ENCODE results near the gene CFAP52. TPM values are rescaled to one million over a fixed set of nuclear protein-coding genes. Genes with fewer than 3 reads are reported as not detected.
A peak's percentile ranks its signal among the peaks of the same experiment; 100 is the strongest.
"Not testable (repeated sequence)": the region's sequence is repeated elsewhere in the genome, so short reads cannot be mapped to it uniquely, and the experiment has no call there.

Gene CFAP52
- total RNA-seq, 1 donor, result not detected

DNA sequence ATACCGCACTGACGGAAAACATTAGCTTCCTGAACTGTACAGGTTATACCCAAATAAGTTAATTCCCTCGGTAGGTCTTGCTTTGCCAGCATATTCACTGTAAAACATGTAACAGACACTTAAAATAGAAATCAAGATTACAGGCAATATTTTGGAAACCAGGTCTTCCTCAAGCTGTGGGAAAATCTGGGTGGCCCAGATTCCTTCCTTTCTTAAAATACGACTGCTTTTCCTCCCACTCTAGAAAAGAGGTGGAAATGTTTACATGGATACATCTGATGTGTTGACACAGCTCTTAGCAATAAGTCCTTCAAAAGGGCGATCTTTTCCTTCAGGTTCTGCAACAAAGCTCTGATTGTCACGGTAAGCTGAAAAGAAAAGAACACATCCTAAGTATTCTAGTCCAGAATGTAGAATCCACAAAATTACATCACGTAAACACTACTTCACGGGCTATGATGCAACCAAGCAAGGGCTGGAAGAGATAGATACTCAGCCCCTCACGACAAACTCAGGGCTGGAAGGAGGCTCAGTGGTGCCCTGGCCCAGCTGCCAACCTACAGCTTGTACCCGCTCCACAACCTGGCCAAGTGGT lies 19.2 kb upstream of the CFAP52 start:
- no peaks in the 10 kb centered on the region for H3K4me1 ChIP-seq (ENCODE audit: insufficient read depth, low read length)
- H3K4me3 ChIP-seq (ENCODE audit: low read length), result no peak overlapping the region
- no peaks in the 10 kb centered on the region for H3K27me3 ChIP-seq (ENCODE audit: insufficient read depth, low read length)
- no peaks in the 10 kb centered on the region for H3K9me3 ChIP-seq (ENCODE audit: low read depth, low read length)

DNA sequence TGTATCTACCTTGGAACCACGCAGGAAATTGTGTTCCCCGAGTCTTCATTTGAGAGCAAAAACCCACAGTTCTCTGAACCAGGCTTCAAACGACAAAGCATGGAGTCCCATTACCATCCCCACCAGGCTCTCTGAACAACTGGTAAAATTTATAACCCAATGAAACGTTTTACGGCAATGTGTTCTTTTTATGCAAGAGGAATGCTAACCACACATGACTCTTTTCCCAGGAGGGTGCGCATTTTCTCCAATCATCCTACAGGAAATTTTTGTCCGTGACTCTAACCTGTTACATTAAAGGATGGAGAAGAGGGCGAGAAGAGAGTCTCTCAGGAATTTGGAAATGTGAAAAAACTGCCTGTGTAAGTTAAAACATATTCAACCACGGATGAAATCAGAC lies 18.6 kb upstream of the CFAP52 start:
- Histone ChIP-seq H3K4me1 (ENCODE audit: insufficient read depth, low read length) (no peaks in the 10 kb centered on the region), H3K4me3 (ENCODE audit: low read length) (no peak overlapping the region), H3K27me3 (ENCODE audit: insufficient read depth, low read length) (no peaks in the 10 kb centered on the region), H3K9me3 (ENCODE audit: low read depth, low read length) (no peaks in the 10 kb centered on the region)

DNA sequence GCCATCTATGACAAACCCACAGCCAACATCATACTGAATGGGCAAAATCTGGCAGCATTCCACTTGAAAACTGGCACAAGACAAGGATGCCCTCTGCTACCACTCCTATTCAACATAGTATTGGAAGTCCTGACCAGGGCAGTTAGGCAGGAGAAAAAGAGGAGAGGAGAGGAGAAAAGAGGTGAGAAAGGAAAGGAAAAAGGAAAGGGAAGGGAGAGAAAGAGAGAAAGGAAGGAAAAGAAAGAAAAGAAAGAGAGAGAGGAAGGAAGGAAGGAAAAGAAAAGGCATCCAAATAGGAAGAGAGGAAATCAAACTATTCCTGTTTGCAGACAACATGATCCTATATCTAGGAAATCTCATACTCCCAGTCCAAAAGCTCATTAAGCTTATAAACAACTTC lies 12.3 kb upstream of the CFAP52 start:
- Histone ChIP-seq H3K27me3 (ENCODE audit: insufficient read depth, low read length) (no peaks in the 10 kb centered on the region), H3K4me3 (ENCODE audit: low read length) (no peak overlapping the region), H3K4me1 (ENCODE audit: insufficient read depth, low read length) (no peaks in the 10 kb centered on the region), H3K9me3 (ENCODE audit: low read depth, low read length) (no peaks in the 10 kb centered on the region)

DNA sequence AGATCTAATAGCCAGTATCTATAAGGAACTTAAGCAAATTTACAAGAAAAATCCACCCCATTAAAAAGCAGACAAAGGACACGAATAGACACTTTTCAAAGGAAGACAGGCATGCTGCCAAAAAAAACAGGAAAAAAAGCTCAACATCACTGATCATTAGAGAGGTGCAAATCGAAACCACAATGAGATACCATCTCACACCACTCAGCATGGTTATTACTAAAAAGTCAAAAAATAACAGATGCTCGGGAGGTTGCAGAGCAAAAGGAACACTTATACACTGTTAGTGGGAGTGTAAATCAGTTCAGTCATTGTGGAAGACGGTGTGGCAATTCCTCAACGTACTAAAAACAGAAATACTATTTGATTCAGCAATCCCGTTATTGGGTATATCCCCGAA lies 10.4 kb upstream of the CFAP52 start:
- Histone ChIP-seq H3K4me1 (ENCODE audit: insufficient read depth, low read length) (no peaks in the 10 kb centered on the region), H3K9me3 (ENCODE audit: low read depth, low read length) (no peaks in the 10 kb centered on the region), H3K27me3 (ENCODE audit: insufficient read depth, low read length) (no peaks in the 10 kb centered on the region), H3K4me3 (ENCODE audit: low read length) (no peak overlapping the region)

DNA sequence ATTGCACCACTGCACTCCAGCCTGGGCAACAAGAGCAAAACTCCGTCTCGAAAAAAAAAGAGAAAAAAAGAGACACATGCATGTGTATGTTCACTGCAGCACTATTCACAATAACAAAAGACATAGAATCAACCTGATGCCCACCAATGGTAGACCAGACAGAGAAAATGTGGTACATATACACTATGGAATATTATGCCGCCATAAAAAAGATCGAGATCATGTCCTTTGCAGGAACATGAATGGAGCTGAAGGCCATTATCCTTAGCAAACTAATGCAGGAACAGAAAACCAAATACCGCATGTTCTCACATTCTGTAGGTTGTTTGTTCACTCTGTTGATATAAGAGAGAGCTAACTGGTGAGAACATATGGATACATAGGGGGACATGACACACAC lies 9.7 kb upstream of the CFAP52 start:
- H3K4me1 ChIP-seq (ENCODE audit: insufficient read depth, low read length); H3K27me3 ChIP-seq (ENCODE audit: insufficient read depth, low read length); H3K4me3 ChIP-seq (ENCODE audit: low read length); H3K9me3 ChIP-seq (ENCODE audit: low read depth, low read length): not testable (repeated sequence)

DNA sequence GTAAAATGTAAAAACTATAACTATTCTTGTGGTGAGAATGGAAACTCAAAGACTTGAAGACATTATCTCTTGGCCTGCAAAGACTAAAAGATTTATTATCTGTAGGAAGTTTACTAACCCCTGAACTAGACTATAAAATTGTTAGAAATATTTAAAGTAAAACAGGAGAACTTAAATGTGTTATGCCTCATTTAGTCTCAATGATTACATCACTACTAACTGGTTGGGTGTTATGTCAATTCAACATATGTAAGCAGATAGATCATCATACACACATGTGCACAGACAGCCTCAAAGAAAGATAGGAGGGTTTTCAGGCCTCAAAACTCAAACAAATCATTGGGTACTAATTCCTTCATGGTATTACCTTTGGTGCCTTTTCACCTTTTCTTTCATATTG lies 8.4 kb upstream of the CFAP52 start:
- no peaks in the 10 kb centered on the region for H3K4me1 ChIP-seq (ENCODE audit: insufficient read depth, low read length)
- no peak overlapping the region for H3K4me3 ChIP-seq (ENCODE audit: low read length)
- H3K9me3 ChIP-seq (ENCODE audit: low read depth, low read length), result no peaks in the 10 kb centered on the region

DNA sequence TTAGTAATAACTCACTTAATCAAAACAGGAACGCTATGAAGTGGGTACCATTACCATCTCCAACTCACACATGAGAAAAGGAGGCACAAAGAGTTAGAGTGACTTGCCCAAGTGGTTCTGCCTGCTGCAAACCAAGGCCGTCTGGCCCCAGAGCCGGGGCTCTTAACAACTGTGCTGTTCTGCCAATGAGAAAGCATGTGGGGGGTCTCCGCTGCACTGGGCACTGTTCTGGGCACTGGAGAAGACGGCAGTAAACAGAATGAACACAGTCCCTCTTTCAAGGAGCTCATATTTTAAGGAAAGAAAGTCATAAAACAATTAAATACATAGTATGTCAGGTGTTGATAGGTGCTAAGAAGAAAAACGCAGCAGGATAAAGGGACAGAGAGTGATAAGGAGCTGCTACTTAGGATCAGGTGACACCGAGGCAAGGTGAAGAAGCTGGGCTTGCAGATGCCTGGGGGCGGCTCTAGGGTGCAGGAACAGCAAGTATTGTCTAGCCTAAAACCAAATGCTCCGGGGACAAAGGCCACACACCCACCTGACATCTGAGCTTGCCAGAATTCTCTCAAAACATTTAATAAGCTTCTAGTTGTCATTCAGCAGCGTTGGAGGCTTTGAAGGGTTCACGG lies 7.4 kb upstream of the CFAP52 start:
- Histone ChIP-seq H3K4me1 (ENCODE audit: insufficient read depth, low read length) (no peaks in the 10 kb centered on the region), H3K4me3 (ENCODE audit: low read length) (no peak overlapping the region), H3K9me3 (ENCODE audit: low read depth, low read length) (no peaks in the 10 kb centered on the region), H3K27me3 (ENCODE audit: insufficient read depth, low read length) (no peaks in the 10 kb centered on the region)

More for the DNA sequence above, 8.4 kb upstream of the CFAP52 start:
- no peaks in the 10 kb centered on the region for H3K27me3 ChIP-seq (ENCODE audit: insufficient read depth, low read length)

DNA sequence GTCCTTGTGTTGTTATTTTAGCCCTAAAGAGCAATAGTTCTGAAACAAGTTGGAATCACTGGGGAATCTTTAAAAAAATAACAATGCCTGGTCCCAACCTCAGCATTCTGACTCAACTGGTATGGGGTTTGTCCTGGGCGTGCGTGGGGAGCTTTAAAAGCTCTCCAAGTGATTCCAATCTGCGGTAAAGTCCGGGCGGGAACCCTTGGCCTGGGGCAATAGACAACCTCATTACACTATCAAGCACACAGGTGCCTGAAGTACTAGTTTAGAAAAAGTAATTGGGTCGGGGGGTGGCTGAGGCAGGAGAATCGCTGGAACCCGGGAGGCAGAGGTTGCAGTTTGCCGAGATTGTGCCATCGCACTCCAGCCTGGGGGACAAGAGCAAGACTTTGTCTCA lies 5.2 kb upstream of the CFAP52 start:
- Histone ChIP-seq H3K9me3 (ENCODE audit: low read depth, low read length) (no peaks in the 10 kb centered on the region), H3K4me1 (ENCODE audit: insufficient read depth, low read length) (peaks cover 15% of the 10 kb centered on the region), H3K4me3 (ENCODE audit: low read length) (no peak overlapping the region), H3K27me3 (ENCODE audit: insufficient read depth, low read length) (no peaks in the 10 kb centered on the region)

DNA sequence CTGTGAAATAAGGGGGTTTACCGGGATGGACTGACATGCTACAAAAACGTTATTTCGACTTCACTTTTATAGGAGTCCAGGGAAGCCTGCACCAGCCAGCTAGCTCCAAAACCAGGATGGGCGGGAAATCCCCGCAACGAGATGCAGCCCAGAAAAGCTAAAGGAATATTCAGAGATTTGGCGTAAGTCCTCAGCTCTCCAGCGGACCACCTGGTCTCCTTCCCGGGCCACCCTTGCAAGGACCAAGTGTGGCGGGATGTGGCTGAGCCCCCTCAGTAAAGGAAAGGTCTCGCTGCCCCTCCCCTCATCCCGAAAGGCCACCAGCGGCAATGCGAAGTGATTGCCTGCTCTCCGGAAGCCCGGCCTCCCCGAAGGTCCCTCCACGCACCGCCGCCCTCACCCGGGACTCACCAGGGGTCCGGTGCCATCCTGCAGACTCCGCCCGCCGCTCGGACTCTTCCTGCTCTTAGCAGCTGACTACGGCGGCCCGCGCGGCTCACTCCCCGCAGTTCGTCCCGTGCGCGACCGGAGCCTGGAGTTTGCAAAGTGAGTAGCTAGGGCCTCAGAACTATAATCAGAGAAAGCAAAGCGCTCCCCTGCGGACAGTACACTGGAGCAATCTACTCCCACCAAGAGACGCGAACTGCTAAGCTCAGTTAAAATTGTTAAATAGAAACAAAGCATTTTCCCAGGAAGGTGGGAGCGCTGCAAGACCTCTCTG lies 901 bp upstream of the CFAP52 start, which contains the start of gene STX8:
TSS of gene STX8 (minus strand) at position 440 of the 721 bp plus-strand sequence. CDS start at position 428, 12 bp downstream.
- Histone ChIP-seq H3K4me1 (ENCODE audit: insufficient read depth, low read length) (peaks cover 26% of the 10 kb centered on the region), H3K4me3 (ENCODE audit: low read length) (peak within 1 kb of the TSS; percentile 65), H3K27me3 (ENCODE audit: insufficient read depth, low read length) (no peaks in the 10 kb centered on the region), H3K9me3 (ENCODE audit: low read depth, low read length) (no peaks in the 10 kb centered on the region)

DNA sequence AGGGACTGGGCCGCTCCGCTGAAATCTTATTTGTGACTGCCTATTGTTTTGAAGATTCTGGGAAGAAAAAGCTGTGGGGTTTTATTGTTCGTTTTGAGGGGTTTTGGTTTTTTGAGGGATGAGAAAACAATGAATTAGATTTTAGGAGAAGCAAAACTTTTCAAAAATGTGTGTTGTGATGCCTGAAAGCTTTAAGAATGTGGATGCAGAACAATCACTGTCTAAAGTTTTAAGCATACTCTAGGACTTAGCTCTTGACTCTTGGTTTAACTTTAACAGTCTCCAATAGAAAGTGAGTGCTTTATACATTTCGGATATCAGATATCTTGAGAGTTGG lies 899 bp downstream of the CFAP52 start:
- H3K4me3 ChIP-seq (ENCODE audit: low read length), result no peak overlapping the region
- no peaks in the 10 kb centered on the region for H3K27me3 ChIP-seq (ENCODE audit: insufficient read depth, low read length)
- no peaks in the 10 kb centered on the region for H3K9me3 ChIP-seq (ENCODE audit: low read depth, low read length)
- peaks cover 26% of the 10 kb centered on the region for H3K4me1 ChIP-seq (ENCODE audit: insufficient read depth, low read length)

DNA sequence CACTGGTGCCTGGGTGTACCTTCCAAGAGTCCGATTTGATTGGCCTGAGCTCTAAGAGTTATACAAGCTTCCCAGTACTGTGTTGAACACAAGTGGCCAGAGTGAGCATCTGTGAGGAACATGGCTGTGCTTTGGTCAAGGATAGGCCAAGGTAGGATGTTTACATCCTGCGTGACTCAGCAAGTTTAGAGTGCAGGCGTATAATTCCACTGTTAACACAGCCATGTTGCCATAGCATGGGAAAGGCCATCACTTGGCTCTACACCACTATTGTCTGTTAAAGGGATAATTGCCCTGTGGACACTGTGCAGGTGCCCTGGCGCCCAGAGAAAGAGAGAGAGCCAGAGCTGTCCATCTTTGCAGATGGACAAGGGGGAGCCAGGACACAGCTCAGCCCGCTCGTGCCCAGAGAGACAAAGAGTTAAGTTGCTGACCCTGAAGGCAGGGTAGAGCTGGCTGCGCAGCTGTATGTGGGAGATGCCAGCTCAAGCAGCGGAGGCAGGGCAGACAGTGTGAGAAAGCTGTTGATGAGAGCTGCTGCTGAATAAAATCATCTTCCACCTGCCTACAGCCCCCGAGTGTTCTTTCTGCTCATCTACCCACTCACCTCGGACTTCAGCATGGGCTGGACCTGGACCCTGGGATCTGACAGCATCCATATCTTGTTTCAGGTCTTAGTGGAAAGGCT lies 11.7 kb downstream of the CFAP52 start:
- Histone ChIP-seq H3K4me1 (ENCODE audit: insufficient read depth, low read length) (no peaks in the 10 kb centered on the region), H3K27me3 (ENCODE audit: insufficient read depth, low read length) (no peaks in the 10 kb centered on the region), H3K9me3 (ENCODE audit: low read depth, low read length) (no peaks in the 10 kb centered on the region), H3K4me3 (ENCODE audit: low read length) (no peak overlapping the region)

DNA sequence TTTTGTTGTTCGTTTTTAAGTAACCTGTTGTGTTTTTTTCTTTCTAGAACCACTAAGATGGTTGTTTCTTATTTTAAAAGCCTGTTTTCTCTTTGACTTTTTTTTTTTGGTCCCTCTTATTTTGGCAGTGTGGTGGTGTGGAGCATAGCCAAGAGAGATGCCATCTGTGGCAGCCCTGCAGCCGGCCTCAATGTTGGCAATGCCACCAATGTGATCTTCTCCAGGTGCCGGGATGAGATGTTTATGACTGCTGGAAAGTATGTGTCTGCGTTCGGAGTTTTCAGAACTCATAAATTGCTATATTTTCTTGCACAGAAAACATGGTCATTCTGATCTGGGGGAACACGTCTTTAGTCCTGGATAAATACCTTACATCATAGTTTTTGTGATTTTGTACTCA lies 17.6 kb downstream of the CFAP52 start:
- H3K4me3 ChIP-seq (ENCODE audit: low read length), result no peak overlapping the region
- no peaks in the 10 kb centered on the region for H3K27me3 ChIP-seq (ENCODE audit: insufficient read depth, low read length)
- no peaks in the 10 kb centered on the region for H3K4me1 ChIP-seq (ENCODE audit: insufficient read depth, low read length)
- H3K9me3 ChIP-seq (ENCODE audit: low read depth, low read length), result no peaks in the 10 kb centered on the region

DNA sequence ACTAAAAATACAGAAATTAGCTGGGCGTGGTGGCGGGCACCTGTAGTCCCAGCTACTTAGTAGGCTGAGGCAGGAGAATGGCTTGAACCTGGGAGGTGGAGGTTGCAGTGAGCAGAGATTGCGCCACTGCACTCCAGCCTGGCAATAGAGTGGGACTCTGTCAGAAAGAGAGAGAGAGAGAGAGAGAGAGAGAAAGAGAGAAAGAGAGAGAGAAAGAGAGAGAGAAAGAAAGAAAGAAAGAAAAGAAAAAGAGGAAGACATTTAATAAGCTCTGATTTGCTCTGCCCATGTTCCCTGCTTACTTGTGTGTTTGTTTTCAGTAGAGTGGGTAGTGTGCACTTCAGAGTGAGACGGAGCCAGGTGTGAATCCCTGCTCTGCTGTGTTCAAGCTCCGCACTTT lies 21.2 kb downstream of the CFAP52 start:
- not testable (repeated sequence) for H3K27me3 ChIP-seq (ENCODE audit: insufficient read depth, low read length); H3K9me3 ChIP-seq (ENCODE audit: low read depth, low read length); H3K4me3 ChIP-seq (ENCODE audit: low read length); H3K4me1 ChIP-seq (ENCODE audit: insufficient read depth, low read length)

DNA sequence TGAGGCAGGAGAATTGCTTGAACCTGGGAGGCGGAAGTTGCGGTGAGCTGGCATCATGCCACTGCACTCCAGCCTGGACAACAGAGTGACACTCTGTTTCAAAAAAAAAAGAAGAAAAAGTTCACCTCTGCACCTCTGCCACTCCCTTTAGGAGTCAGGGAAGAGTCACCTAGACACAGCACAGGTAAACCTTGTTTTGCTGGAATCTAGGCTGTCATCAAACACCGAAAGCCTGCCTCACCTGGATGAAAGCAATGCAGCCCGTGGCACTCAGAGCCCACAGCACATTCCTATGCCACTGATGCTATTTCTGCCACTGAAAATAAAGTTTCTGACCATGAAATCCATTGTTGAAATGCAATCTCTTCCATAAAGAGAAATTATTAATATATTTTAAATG lies 22.2 kb downstream of the CFAP52 start:
- Histone ChIP-seq H3K9me3 (ENCODE audit: low read depth, low read length) (no peaks in the 10 kb centered on the region), H3K27me3 (ENCODE audit: insufficient read depth, low read length) (no peaks in the 10 kb centered on the region), H3K4me1 (ENCODE audit: insufficient read depth, low read length) (no peaks in the 10 kb centered on the region)

DNA sequence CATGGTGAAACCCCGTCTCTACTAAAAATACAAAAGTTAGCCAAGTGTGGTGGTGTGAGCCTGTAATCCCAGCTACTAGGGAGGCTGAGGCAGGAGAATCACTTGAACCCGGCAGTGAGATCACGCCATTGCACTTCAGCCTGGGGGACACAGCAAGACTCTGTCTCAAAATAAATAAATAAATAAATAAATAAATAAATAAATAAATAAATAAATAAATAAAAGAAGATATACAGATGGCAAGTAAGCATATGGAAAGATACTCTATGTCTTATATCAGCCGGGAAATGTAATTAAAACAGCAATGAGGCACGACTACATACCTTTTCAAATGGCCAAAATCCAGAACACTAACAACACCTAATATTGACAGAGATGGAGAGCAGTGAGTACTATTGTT lies 28.1 kb downstream of the CFAP52 start:
- not testable (repeated sequence) for H3K4me3 ChIP-seq (ENCODE audit: low read length); H3K4me1 ChIP-seq (ENCODE audit: insufficient read depth, low read length); H3K27me3 ChIP-seq (ENCODE audit: insufficient read depth, low read length); H3K9me3 ChIP-seq (ENCODE audit: low read depth, low read length)

More for the DNA sequence above, 22.2 kb downstream of the CFAP52 start:
- no peak overlapping the region for H3K4me3 ChIP-seq (ENCODE audit: low read length)
